Neutrophil (primary cell): ENCODE data around the gene RBBP8NL.

Experiments
- H3K27ac ChIP-seq: fragments of 200-600 bp; sonication (generic); 2 replicates; pipeline ENCODE4 v1.5.1; 2016; ENCODE audit warnings: mild to moderate bottlenecking, moderate library complexity
- H3K27me3 ChIP-seq: fragments of 200-600 bp; sonication (generic); 2 replicates; pipeline ENCODE4 v1.6.0; 2016; ENCODE audit warnings: mild to moderate bottlenecking
- H3K36me3 ChIP-seq: fragments of 200-600 bp; sonication (generic); 2 replicates; pipeline ENCODE4 v1.5.1; 2017
- H3K4me1 ChIP-seq, 2 experiments: fragments of 200-600 bp in 1 of 2; sonication (generic) in 1 of 2; 1 replicate in 1 of 2; 2 replicates in 1 of 2; pipeline versions ENCODE4 v1.5.1 to v1.6.1; 2013 to 2016; ENCODE audit warnings: low read depth in 1 of 2, low read length in 1 of 2, mild to moderate bottlenecking in 1 of 2, moderate library complexity in 1 of 2; ENCODE audit not compliant: control insufficient read depth in 1 of 2, insufficient read depth in 1 of 2
- H3K4me3 ChIP-seq, 2 experiments: fragments of 200-600 bp in 1 of 2; sonication (generic) in 1 of 2; 1 replicate in 1 of 2; 2 replicates in 1 of 2; pipeline ENCODE4 v1.5.1; 2013 to 2016; ENCODE audit warnings: low read depth in 1 of 2, low read length in 1 of 2, mild to moderate bottlenecking in 1 of 2, moderate library complexity in 1 of 2
- H3K9me3 ChIP-seq: fragments of 200-600 bp; sonication (generic); 2 replicates; pipeline ENCODE4 v1.5.1; 2016
- TF ChIP-seq, protein P1 (sequence below): fragments of 200-600 bp; sonication (generic); IDR thresholded peaks from 2 replicates; pipeline ENCODE4 v1.5.1; 2016; ENCODE audit warnings: antibody characterized with exemption

RBBP8NL gene

DNA sequence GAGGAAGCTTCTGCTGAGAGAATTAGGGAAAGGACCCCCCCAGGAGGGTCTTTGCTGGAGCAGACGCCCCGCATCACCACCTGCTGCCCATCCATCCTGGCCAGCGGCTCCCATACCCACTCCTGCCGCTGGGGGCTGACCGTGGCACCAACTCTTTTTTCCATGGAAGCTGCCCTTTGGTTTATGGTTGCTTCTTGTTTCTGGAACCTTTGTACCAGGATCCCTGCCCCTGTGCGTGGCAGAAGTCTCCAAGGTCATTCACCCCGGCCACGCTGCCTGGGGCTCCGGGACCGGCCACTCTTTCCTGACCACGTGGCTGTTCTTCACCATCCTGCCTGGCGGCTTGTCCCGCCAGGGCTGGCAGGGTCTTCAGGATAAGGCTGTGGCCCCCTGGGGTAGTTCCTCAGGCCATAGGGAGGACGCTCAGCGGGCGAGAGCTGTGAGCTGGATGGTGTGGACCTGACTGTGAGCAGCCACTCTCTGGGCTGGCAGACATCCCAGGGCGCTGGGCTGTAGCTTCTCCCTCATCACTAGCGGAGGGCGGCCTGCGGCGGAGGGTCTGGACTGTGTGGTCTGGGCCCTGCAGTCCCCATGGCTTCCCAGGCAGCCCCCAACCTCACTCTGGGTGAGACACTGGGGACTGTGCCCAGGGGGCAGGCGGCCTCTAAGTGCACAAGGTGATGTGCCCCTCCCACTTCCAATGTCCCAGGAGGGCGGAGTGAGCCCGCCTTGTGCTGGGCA lies 22.8 kb upstream of the RBBP8NL start:
- Histone ChIP-seq H3K9me3 (no peaks in the 10 kb centered on the region), H3K27me3 (peaks cover 24% of the 10 kb centered on the region), H3K27ac (no peak overlapping the region), H3K4me3 (no peak overlapping the region), H3K36me3 (no peaks in the 10 kb centered on the region), H3K4me1 (no peaks in the 10 kb centered on the region)
- TF ChIP-seq, protein P1, sequence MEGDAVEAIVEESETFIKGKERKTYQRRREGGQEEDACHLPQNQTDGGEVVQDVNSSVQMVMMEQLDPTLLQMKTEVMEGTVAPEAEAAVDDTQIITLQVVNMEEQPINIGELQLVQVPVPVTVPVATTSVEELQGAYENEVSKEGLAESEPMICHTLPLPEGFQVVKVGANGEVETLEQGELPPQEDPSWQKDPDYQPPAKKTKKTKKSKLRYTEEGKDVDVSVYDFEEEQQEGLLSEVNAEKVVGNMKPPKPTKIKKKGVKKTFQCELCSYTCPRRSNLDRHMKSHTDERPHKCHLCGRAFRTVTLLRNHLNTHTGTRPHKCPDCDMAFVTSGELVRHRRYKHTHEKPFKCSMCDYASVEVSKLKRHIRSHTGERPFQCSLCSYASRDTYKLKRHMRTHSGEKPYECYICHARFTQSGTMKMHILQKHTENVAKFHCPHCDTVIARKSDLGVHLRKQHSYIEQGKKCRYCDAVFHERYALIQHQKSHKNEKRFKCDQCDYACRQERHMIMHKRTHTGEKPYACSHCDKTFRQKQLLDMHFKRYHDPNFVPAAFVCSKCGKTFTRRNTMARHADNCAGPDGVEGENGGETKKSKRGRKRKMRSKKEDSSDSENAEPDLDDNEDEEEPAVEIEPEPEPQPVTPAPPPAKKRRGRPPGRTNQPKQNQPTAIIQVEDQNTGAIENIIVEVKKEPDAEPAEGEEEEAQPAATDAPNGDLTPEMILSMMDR: no peak

DNA sequence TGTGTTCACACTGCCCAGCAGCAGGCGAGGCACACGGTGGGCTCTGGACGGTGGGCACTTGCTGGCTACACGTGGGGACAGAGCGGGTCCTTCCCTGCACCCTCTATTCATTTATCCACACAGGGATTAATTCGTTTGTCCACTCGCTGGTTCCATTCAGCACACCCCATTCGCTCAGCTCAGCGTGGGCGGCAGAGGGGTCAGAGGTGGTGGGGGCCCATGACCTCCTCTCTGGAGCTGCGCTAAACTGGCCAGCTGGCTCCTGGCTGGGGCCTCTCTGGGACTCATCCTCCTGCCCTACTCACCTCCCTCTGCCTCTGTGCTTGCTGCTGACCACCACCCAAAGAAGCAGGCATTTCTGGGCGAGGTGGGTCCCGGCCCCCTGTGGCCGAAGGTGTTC lies 21.4 kb upstream of the RBBP8NL start:
- Histone ChIP-seq H3K27ac (no peak overlapping the region), H3K36me3 (no peaks in the 10 kb centered on the region), H3K27me3 (peaks cover 11% of the 10 kb centered on the region), H3K4me1 (no peaks in the 10 kb centered on the region), H3K4me3 (no peak overlapping the region), H3K9me3 (no peaks in the 10 kb centered on the region)
- TF ChIP-seq, protein P1: no peak

DNA sequence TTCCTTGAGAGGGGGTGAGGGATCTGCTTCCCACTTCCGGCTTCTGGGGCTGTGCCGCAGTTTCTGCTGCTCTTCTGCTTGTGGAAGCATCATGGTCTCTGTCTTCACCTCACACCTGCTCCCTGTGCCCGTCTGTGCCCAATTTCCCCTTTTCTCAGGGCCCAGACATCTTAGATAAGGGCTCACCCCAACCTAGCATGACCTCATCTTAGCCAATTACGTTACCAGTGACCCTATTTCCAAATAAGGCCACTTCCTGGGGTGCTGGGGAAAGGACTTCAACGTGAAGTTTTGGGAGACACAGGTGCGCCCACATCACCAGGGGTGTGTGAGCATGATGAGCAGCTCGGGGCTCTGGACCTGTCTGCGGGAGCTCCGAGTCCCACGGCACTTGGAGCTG lies 20.7 kb upstream of the RBBP8NL start:
- Histone ChIP-seq H3K9me3 (no peaks in the 10 kb centered on the region), H3K27ac (no peak overlapping the region), H3K36me3 (no peaks in the 10 kb centered on the region), H3K4me1 (no peaks in the 10 kb centered on the region), H3K27me3 (peaks cover 5% of the 10 kb centered on the region), H3K4me3 (no peak overlapping the region)
- TF ChIP-seq, protein P1: no peak

DNA sequence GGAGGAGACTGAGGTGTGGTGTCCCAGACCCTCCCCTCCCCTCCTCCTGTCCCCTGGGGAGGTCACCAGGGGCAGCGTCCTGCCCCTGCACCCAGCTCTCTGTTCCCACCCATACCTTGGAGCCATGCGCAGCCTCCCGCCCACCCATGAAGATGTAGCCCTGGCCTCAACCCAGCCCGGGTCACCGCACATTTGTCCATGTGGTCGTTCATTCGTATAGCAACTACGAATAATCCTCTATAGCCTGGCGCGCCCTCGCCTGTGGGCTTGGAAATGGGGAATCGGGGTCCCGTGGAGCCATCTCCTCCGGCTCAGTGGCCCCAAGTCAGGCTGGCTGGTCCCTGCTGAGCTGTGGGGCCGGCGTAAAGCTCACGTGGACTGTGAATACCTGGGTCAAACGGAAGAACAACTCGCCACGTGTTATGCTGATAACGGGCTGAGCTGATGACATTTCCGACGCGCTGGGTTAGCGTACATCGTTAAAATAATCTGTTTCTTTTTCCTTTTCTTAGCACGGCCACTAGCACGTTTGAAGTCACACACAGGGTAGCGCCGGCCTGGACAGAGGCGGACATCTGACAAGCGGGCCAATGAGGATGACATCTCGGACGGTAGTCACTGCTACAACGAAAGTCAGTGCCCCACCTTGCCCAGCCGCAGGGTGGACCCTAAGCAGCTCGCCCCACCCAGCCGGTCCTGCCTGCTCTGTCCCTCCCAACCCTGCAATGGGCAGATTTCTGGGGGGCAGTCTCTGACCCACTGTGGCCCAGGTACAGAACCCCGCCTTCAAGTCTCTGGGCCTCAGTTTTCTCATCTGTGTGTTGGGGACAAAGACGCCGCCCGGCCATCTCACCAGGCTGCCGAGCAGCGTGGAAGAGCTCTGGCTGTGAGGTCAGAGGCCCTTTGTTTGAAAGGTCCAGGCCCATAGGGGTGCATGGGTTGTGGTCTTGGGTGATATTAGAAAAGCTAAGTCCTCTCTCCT lies 19.8 kb upstream of the RBBP8NL start:
- TF ChIP-seq, protein P1: no peak
- Histone ChIP-seq H3K27me3 (no peaks in the 10 kb centered on the region), H3K9me3 (no peaks in the 10 kb centered on the region), H3K27ac (no peak overlapping the region), H3K4me3 (no peak overlapping the region), H3K4me1 (no peaks in the 10 kb centered on the region), H3K36me3 (no peaks in the 10 kb centered on the region)

DNA sequence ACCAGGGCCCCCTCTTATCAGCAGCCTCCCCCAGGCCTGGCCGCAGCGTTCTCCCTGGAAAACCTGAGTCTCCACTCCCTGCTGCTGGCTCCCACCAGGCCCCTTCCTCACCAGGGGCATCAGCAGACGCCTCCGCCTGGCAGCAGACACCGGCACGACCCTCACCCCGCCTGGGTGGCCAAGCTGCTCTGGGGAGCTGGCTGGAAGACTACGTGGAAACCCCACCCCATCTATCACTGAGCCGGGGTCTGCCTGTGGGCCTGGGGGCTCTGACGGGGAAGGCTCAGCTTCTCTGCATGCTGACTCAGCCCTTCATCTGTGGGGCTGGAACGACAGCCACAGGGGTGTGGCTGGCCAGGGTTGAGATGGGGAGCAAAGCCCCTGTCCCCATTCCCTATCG lies 19.1 kb upstream of the RBBP8NL start:
- no peak overlapping the region for H3K4me3 ChIP-seq
- no peaks in the 10 kb centered on the region for H3K9me3 ChIP-seq
- H3K27me3 ChIP-seq: no peaks in the 10 kb centered on the region
- H3K27ac ChIP-seq: no peak overlapping the region
- H3K36me3 ChIP-seq: no peaks in the 10 kb centered on the region
- TF ChIP-seq, protein P1: no peak
- no peaks in the 10 kb centered on the region for H3K4me1 ChIP-seq
